PFSK-1 (cell line): Measurements from ENCODE around the gene AKT1.

Experiments
- POLR2AphosphoS5 ChIP-seq: IDR thresholded peaks from 2 replicates; pipeline ENCODE4 v1.6.1; 2012; ENCODE audit warnings: low read depth, mild to moderate bottlenecking, control low read depth, low read length, moderate library complexity
- TF ChIP-seq, protein P1 (sequence below), 2 experiments: IDR thresholded peaks; 2 replicates each; pipeline versions ENCODE4 v1.6.1 to v1.8.0; 2011 to 2012; ENCODE audit warnings: low read depth in 2 of 2, low read length in 2 of 2, control low read depth in 1 of 2, inconsistent platforms in 1 of 2, mild to moderate bottlenecking in 1 of 2, moderate library complexity in 1 of 2; ENCODE audit not compliant: insufficient read depth in 1 of 2

DNA sequence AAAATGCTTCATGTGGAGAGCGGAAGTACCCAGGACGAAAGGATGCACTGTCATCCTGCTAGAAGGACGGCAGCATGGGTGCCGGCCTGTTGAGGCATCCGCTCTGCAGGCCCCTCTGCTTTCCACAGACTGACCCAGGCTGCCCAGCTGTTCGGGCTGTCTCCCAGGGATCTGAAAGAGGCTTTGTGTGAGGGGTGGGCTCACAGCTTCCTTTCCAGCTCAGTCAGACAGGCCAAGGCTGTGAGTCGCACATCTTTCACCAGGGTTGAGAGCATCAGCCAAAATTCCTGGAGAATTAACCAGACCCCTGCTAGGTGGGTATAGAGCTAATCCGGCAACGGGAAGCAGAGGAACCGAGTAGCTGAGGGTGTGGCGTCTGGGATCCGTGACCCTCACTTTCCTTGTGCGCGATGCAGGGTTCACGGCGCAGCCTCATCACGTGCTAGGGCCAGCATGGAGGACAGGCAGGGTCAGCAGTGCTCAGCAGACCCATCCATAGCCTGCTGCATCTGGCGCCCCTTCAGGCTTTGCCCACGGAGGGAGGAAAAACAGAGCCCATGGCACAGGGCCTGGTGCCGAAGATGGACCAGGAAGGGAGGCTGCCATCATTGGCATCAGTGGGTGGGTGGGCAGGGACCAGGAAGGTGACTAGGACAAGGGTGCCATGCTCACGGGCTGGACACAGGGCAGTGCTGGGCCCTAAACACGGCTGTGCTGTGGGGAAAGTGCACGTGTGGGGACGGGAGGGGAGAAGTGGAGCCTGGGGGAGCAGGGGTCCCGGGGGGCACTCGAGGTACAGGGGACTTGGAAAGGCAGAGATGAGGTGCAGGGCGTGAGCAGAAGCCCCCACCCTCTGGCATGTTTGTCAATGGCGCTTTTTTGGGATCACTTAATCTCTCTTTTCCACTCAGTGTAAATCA, 51.8 kb downstream of the AKT1 start:
- TF ChIP-seq POLR2AphosphoS5, result no peak
- TF ChIP-seq, protein P1, sequence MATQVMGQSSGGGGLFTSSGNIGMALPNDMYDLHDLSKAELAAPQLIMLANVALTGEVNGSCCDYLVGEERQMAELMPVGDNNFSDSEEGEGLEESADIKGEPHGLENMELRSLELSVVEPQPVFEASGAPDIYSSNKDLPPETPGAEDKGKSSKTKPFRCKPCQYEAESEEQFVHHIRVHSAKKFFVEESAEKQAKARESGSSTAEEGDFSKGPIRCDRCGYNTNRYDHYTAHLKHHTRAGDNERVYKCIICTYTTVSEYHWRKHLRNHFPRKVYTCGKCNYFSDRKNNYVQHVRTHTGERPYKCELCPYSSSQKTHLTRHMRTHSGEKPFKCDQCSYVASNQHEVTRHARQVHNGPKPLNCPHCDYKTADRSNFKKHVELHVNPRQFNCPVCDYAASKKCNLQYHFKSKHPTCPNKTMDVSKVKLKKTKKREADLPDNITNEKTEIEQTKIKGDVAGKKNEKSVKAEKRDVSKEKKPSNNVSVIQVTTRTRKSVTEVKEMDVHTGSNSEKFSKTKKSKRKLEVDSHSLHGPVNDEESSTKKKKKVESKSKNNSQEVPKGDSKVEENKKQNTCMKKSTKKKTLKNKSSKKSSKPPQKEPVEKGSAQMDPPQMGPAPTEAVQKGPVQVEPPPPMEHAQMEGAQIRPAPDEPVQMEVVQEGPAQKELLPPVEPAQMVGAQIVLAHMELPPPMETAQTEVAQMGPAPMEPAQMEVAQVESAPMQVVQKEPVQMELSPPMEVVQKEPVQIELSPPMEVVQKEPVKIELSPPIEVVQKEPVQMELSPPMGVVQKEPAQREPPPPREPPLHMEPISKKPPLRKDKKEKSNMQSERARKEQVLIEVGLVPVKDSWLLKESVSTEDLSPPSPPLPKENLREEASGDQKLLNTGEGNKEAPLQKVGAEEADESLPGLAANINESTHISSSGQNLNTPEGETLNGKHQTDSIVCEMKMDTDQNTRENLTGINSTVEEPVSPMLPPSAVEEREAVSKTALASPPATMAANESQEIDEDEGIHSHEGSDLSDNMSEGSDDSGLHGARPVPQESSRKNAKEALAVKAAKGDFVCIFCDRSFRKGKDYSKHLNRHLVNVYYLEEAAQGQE (IDR thresholded peaks at IDR 0.05; ENCODE audit: insufficient read depth in 1 of 2, low read depth in 2 of 2, low read length in 2 of 2), result no peak
